BJ (cell line): ENCODE results near the gene P2RY8. TPM values are rescaled to one million over a fixed set of nuclear protein-coding genes. Genes with fewer than 3 reads are reported as not detected.

Experiments
- CTCF ChIA-PET: fragments of 350-600 bp; formaldehyde crosslinking; extraction: SDS; loops from one replicate; lab custom pipeline; 2021; ENCODE audit warnings: antibody characterized with exemption, inconsistent platforms; lab: Yijun Ruan, JAX
- POLR2A ChIA-PET: fragments of 300-600 bp; sonication (Branson Sonifier 250); formaldehyde crosslinking; extraction: SDS; loops from one replicate; lab custom pipeline; 2021; ENCODE audit warnings: antibody characterized with exemption; lab: Charles Lee
- DNase-seq: peaks from one replicate; pipeline ENCODE4 v3.0.0-alpha.2; 2011; ENCODE audit warnings: low read depth
- H3K27me3 ChIP-seq: 2 replicates; pipeline ENCODE4 v1.6.0; 2011; ENCODE audit warnings: low read length; ENCODE audit not compliant: control insufficient read depth, insufficient read depth
- H3K36me3 ChIP-seq: 2 replicates; pipeline ENCODE4 v1.5.1; 2011; ENCODE audit warnings: low read length; ENCODE audit not compliant: control insufficient read depth, insufficient read depth
- H3K4me3 ChIP-seq: 2 replicates; pipeline ENCODE4 v1.5.1; 2011; ENCODE audit warnings: low read depth, mild to moderate bottlenecking, control low read depth, low read length
- CTCF ChIP-seq: IDR thresholded peaks from 2 replicates; pipeline ENCODE4 v1.5.1; 2011; ENCODE audit warnings: low read depth, mild to moderate bottlenecking, control low read depth, inconsistent platforms, low read length, moderate library complexity; ENCODE audit not compliant: insufficient read depth
- polyA plus RNA-seq: library from polyadenylated mRNA; depleted of rRNA; stranded (reverse); fragments of >200 nt; gene quantifications from 2 replicates; pipeline ENCODE4 v1.2.3, GENCODE V29; 2011

Gene P2RY8
- polyA plus RNA-seq, 1 experiment = not detected

- POLR2A ChIA-PET = no interaction called here
- H3K36me3 ChIP-seq = peaks cover 20% of the 10 kb centered on the region
- no peak for DNase-seq
- no peak overlapping the region for H3K4me3 ChIP-seq
- CTCF ChIA-PET = no interaction called here
- TF ChIP-seq CTCF = no peak
- H3K27me3 ChIP-seq = no peaks in the 10 kb centered on the region
Measured at GRCh38 chrX:1421433-1422134, 115.4 kb downstream of the P2RY8 start.

DNA sequence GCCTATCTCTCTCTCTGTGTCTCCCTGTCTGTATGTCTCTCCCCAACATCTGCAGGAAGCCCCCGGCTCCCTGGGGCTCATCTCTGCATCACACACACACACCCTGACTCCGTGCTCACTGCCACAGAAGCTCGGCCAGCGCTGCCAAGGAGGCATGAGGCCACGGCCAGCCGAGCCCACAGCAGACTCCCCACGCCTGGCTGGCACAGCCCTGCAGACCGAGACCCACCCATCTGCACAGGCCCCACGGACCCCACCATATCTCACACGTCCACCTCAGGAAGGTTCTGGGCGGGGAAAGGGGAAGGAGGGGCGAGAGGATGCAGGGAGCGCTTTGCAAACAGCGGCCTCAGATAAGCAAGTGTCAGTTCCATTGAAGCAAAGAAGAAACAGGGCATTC, 116.6 kb downstream of the P2RY8 start:
- ChIA-PET CTCF (no interaction called here), POLR2A (no interaction called here)
- no peak for DNase-seq
- Histone ChIP-seq H3K4me3 (no peak overlapping the region), H3K27me3 (no peaks in the 10 kb centered on the region), H3K36me3 (peaks cover 20% of the 10 kb centered on the region)
- TF ChIP-seq CTCF = no peak

GRCh38 chrX:1419545-1420355, 117.2 kb downstream of the P2RY8 start:
- no peak for TF ChIP-seq CTCF
- Histone ChIP-seq H3K36me3 (peaks cover 17% of the 10 kb centered on the region), H3K4me3 (no peak overlapping the region), H3K27me3 (no peaks in the 10 kb centered on the region)
- ChIA-PET CTCF (no interaction called here), POLR2A (no interaction called here)
- DNase-seq = no peak

GRCh38 chrX:1418901-1419544, 118.0 kb downstream of the P2RY8 start:
- Histone ChIP-seq H3K36me3 (peaks cover 17% of the 10 kb centered on the region), H3K4me3 (no peak overlapping the region), H3K27me3 (no peaks in the 10 kb centered on the region)
- ChIA-PET CTCF (no interaction called here), POLR2A (no interaction called here)
- no peak for DNase-seq
- no peak for TF ChIP-seq CTCF
